ENCODE data around the gene TTBK2.
"Not testable (repeated sequence)": the region's sequence is repeated elsewhere in the genome, so short reads cannot be mapped to it uniquely, and the experiment has no call there.

TTBK2 gene

GRCh38 chr15:42908538-42908937 lies 12.0 kb downstream of the TTBK2 start:
- DNase-seq (ENCODE audit: low spot score), result no peak

GRCh38 chr15:42903388-42904324 lies 16.9 kb downstream of the TTBK2 start:
- DNase-seq (ENCODE audit: low spot score), result no peak

GRCh38 chr15:42893911-42894310 lies 26.7 kb downstream of the TTBK2 start:
- DNase-seq (ENCODE audit: low spot score), result not testable (repeated sequence)

- DNase-seq (ENCODE audit: low spot score), result no peak
These were observed 29.0 kb downstream of the TTBK2 start for GRCh38 chr15:42891569-42891968.

- no peak for DNase-seq (ENCODE audit: low spot score)
These were observed 30.2 kb downstream of the TTBK2 start for GRCh38 chr15:42890161-42890913.

- not testable (repeated sequence) for DNase-seq (ENCODE audit: low spot score)
These were observed 33.2 kb downstream of the TTBK2 start for GRCh38 chr15:42887384-42887783.

GRCh38 chr15:42880121-42880520 lies 40.5 kb downstream of the TTBK2 start:
- DNase-seq (ENCODE audit: low spot score), result no peak

- no peak for DNase-seq (ENCODE audit: low spot score)
These were observed 41.1 kb downstream of the TTBK2 start for GRCh38 chr15:42879443-42879842.

GRCh38 chr15:42876224-42876623 lies 44.4 kb downstream of the TTBK2 start:
- no peak for DNase-seq (ENCODE audit: low spot score)

- no peak for DNase-seq (ENCODE audit: low spot score)
These were observed 51.9 kb downstream of the TTBK2 start for GRCh38 chr15:42868683-42869082.

- no peak for DNase-seq (ENCODE audit: low spot score)
These were observed 56.9 kb downstream of the TTBK2 start for GRCh38 chr15:42863572-42864239.

GRCh38 chr15:42858999-42859789 lies 61.4 kb downstream of the TTBK2 start:
- no peak for DNase-seq (ENCODE audit: low spot score)

- DNase-seq (ENCODE audit: low spot score), result no peak
These were observed 62.0 kb downstream of the TTBK2 start for GRCh38 chr15:42858540-42858939.

GRCh38 chr15:42854576-42854975 lies 66.0 kb downstream of the TTBK2 start:
- DNase-seq (ENCODE audit: low spot score), result no peak

GRCh38 chr15:42849836-42850235 lies 70.7 kb downstream of the TTBK2 start:
- no peak for DNase-seq (ENCODE audit: low spot score)

- no peak for DNase-seq (ENCODE audit: low spot score)
These were observed 71.7 kb downstream of the TTBK2 start for GRCh38 chr15:42848846-42849245.

GRCh38 chr15:42846647-42847046 lies 73.9 kb downstream of the TTBK2 start:
- DNase-seq (ENCODE audit: low spot score), result no peak

- DNase-seq (ENCODE audit: low spot score), result no peak
These were observed 75.0 kb downstream of the TTBK2 start for GRCh38 chr15:42845581-42845980.

- DNase-seq (ENCODE audit: low spot score), result no peak
These were observed 76.9 kb downstream of the TTBK2 start for GRCh38 chr15:42843699-42844098.

GRCh38 chr15:42836251-42836650 lies 84.3 kb downstream of the TTBK2 start:
- no peak for DNase-seq (ENCODE audit: low spot score)

- no peak for DNase-seq (ENCODE audit: low spot score)
These were observed 88.0 kb downstream of the TTBK2 start for GRCh38 chr15:42832576-42832975.

Data from HuH-7.5 (cell line).